ENCODE data around the gene TBC1D22A.

The TBC1D22A gene

DNA sequence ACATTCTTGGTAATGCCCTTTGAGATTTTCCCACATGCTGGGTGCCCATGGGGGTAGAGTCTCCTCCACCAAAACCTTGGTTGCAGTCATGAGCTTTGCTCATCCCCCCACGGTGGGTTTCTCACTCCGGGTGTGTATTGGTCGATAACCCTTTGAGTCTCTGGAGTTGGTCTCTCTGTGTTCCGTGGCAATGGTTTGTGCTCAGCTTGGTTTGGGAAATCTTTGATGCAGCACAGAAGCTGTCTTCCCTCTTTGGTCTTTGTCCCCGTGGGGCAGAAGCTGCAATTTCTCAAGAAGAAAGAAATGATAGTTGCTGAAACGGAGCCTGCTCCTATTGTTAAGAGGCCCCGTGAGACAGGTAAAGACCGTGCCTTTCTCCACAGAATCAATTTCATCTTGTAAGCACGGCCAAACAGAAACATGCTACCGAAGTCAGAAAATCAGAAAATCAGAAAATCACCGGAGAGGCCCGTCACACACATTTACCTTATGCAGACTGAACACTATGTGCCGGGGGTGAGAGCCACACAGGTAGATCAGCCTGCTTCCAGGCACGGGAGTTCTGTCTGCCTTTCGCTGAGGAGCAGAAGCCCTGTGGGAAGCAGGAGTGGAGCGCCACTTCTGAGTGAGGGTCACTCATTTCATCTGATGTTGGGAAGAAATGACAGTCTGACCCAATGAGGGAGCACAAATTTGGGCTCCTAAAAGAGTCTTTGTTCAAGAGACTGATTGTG lies 186.1 kb downstream of the TBC1D22A start:
- DNase-seq, result no peak

DNA sequence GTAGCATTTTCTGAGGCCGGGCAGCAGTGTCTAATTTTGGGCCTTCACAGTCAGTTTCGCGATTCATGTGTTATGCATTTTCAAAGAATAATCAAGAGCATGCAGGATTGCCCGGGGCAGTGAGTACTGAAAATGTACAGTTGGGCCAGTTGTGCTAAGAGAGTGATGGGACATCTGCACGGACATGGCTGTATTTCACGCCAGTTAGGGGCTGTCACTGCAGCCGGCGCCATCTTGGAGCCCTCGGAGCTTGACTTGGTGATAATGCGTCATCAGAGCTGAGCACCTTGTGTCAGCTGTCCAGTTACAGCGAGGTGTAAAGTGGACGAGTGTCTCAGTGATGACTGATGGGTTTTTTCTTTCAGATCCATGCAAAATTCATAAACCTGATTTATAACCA lies 188.9 kb downstream of the TBC1D22A start:
- no peak for DNase-seq

- no peak for DNase-seq
Observed at GRCh38 chr22:46951973-46952372, 189.5 kb downstream of the TBC1D22A start.

DNA sequence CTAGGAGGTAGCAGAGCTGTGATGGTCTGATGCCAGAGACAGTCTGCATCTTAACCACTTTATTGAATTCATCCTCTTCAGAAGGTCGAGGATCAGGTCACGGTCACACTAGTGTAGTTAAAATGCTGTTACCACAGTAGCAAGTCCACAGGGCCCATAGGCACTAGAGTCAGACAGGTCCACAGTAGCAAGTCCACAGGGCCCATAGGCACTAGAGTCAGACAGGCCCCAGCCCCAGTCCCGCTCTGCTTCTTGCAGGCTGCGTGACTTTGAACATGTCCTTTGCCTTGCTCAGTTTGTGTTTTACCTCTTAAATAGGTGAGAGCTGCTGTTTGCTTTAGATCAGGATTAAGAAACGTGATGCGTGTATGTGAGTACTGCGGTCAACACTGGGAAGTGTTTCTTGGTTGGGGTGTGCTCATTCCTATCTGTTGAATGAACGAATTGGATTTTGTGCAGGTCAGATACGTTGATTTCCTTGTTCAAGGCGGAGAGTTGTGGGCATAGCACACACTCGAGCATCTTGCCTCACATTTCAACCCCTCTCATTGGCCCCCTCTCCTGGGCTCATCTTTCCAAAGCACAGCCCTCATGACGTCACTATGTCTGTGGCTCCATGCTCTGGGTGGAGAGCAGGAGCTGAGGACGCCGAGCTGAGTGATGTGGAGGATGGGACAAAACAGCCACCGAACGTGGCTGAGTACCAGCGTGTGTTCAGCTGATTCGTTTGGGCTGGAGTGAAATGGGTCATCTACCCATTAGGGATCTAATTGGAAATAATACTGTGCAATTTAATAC lies 191.7 kb downstream of the TBC1D22A start:
- no peak for DNase-seq

DNA sequence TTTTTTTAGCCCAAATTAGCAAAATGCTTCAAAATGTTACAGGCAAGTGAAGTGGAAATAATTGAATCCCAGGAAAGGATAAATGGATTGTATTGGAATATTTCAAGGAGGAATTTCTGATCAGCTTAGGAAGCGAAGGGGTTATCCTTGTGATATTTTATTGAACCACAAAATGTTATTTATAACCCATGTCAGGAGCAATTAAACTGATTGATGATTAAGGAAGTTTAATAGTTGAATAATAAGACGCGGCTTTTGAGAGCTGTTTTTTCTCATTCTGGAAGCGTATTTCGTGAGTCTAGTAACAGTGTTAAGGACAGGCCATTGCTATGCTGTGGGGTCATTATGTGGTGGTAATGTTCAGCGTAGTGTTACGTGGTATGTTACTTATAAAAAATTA lies 192.3 kb downstream of the TBC1D22A start:
- DNase-seq, result no peak

- DNase-seq, result no peak
Observed at GRCh38 chr22:46956498-46957215, 194.2 kb downstream of the TBC1D22A start.

DNA sequence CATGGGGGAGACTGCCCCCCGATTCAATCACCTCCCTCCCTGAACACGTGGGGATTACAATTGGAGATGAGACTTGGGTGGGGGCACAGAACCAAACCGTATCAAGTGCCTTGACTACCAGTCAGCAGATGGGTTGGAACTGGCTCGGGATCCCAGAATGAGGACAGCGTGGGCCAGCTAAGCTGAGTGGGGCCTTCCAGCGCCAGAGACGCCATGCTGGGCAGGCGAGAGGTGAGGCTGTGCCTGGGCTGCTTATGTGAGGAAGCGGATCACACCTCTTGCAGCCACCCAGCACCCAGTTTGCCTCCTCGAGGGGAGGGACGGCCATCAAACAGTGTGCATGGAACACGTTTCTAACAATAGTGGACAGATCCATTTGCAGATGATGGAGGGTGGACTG lies 195.1 kb downstream of the TBC1D22A start:
- no peak for DNase-seq

- no peak for DNase-seq
Observed at GRCh38 chr22:46958191-46958590, 195.7 kb downstream of the TBC1D22A start.

- no peak for DNase-seq
Observed at GRCh38 chr22:46958658-46959057, 196.2 kb downstream of the TBC1D22A start.

- DNase-seq, result peak in 1 of 51 donors; percentile 28
Observed at GRCh38 chr22:46959369-46959768, 196.9 kb downstream of the TBC1D22A start.

DNA sequence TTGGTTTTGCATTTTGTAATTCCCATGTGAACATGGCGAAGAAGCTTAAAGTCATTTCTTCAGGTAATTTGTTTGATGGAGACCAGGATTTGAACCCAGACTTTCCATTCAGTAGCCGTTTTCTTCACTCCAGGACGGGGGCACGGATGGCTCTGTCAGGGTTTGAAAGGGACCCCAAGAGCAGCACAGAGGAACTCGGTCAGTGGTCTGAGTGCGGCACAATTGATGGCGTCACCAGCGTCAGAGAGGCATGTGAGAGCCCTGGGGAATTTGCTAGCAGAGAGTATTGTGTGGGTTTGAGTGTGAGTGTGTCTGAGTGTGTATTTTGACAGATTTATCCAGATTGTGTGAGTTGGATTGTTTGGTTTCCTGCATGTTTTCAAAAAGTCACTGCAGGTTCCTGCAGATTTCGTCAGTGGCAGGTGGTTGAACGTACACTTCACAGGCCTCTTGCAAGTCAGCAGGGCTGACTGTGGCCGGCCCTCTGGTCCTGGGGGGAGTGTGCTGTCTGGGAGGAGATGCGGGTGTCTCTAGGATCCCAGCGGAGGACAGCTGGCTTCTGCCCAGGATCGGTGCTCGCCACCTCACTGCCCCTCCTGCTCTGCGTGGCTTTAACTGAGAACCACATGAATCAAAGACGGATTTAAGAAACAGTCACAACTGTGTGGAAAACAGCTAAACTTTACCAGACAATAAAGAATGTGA lies 199.3 kb downstream of the TBC1D22A start:
- no peak for DNase-seq

DNA sequence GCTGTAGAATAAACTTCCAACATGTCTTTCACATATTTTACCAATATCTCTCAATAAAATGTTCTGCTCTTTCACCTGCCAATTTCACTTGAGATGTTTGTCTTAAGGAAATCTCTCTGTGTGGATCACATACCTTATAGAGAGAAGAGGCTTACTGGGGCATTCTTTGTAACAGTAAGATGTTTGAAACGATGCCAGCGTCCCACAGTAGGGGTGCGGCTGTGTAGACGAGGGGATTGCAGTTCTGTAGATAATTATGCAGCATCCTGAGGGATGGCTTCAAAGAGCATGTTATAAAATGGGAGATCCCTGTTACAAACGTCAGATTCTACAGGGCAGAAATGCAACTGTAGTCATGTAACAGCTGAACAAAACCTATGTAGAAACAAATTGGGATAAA lies 200.0 kb downstream of the TBC1D22A start:
- DNase-seq, result no peak

DNA sequence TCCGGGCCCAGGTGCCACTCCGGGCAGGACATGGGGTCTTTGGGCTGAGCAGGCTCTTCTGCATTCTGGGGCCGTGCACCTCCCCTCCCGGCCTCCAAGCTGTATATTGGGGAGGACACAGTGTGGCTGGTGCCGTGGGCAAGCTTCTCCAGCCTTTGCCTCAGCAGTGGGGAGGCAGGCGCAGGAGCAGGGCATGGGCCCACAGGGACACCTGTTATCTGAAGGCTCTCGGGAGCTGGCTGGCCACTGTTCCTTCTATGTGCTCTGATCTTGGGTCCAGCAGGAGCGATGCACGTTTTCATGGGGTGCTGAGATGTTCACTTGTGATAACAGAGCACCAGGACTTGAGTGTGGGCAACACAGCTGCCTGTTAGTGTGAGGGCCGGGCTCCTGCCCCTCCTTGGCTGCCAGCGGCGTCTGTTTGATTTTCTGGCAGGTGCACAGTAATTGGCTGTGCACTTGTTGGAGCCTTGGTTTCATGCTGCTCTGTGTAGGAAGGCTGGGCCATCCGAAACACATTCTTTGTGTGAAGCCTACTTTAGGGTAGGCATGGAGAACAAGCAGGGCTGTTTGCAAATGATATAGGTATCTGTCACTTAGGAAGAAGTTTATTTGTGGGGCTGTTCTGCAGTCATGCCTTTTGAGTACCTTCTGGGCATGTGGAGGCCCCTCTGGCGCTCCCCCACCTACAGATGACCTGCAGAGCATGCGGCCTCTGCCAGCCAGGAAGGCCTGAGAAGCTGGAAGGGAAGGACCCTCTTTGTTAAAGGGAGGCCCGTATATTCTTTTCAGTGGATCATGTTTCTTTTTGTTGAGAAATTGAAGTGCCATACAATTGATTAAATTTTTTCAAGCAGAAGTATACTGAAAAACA lies 201.5 kb downstream of the TBC1D22A start:
- no peak for DNase-seq

- no peak for DNase-seq
Observed at GRCh38 chr22:46964773-46965550, 202.5 kb downstream of the TBC1D22A start.

DNA sequence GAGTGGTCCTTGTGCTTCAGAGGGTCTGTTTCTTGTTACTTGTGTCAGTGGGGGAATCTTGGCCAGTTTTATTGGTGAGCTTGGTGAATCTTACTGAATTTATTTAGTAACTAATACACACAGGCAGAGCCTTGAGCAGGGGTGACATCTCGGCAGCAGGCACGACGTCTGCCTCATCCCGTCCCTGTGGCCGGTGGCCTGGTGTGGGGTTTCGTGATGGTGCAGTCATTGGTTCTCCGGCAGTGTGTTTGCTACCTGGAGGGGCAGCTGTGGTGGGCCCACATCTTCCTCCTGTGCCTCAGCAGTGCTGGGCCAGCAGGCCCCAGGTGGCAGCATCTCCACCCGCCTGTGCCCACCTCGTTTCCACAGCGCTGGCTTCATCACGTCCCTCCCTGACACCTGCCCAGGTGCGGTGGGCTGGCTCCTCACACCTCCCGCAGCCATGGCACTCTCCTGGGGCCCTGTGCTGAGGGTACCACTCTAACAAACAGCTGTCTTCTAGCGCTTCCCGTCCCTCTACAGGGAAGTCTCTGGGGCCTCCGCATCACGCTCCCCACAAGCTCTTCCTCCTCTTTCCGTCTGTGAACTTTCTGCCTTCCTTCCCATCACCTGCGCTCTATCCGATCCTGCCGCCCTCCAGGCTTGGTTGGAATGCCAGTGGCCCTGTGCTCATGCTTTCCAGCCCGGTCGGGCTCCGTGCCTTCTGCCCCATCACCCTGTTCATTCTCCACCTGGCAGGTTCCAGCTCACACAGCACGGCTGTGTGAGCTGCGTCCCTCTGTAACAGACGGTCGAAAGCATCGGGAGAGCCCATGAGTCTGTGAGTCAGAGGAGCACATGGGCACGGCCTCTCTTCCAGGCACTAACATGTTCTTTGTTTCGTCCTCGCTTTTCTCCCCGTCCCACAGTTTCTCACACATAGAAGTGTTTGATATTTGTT lies 203.4 kb downstream of the TBC1D22A start:
- no peak for DNase-seq

DNA sequence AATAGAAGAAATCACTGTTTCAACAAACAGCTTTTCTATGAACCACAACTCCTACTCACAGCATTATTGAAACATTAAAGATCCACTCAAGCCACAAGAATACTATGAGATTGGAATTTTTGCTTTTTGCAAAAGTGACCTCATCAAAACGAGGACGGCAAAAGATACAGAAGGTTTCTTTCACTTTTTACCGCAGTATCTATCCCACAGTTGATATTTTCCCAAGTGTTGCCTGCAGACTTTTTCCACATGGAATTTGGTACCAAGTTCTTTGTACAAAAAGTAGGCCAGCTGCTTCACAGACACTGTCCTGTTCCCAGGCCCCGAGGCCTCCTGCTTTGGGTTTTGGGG lies 204.0 kb downstream of the TBC1D22A start:
- no peak for DNase-seq

DNA sequence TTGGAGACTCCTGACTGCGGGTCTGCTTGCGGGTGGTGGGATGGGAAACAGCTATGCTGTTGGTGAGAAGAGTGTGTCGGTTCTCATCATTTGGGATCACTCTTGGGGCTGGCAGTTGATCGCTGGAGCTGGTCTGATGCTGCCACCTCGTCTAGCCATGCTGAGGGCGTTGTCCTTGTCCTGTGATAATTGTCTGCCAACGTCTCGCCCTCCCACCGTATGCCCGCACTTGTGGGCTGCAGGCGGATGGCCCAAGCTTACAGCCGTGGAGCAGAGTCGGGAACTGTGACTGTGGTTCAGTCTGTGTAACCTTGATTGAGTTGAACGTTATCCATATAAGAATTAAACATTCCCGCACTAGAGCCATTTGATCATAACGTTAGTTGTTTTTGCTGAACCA lies 204.4 kb downstream of the TBC1D22A start:
- DNase-seq, result no peak

DNA sequence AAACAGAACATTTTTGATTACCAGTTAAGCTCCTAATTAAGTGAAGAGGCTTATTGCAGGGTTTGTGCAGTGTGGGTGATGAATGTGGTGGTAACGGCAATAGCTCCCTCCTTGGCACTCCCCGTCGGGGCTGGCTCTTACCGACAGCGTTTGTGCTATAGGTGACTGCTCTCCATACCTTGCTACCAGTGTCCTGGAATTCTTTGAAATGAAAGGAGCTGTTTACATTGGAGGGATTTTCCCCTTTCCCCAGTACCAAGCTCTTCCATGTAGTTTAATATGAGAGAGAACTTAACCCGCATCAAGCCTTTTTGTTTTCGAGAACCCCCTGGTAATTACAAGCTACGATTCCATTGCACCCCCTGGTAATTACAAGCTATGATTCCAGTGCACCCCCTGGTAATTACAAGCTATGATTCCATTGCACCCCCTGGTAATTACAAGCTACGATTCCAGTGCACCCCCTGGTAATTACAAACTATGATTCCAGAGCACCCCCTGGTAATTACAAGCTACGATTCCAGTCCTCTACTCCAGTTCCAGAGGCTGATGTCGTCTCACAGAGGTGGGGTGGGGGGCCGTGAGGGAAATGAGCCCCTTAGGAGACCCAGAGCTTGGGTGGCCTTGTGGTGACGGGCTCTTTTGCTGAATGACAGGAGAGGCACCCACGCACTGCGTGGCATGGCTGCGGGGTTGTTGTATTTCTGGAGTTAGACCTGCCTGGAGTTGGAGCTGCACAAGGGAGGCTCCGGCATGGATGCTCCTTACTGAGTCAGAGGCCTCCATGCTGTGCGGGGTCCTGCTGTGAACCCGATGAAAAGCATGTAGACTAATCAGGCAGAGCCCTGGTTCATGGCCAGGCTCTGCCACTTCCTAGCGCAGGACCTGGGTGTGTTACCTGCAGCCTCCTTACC lies 205.3 kb downstream of the TBC1D22A start:
- no peak for DNase-seq

Data from hypothalamus (tissue), 51 donors.